Ishikawa (cell line): Measurements from ENCODE around the gene LONRF2.

Source experiments
- CEBPB ChIP-seq: IDR thresholded peaks from 2 replicates; pipeline ENCODE4 v1.6.1; 2012
- CREB1 ChIP-seq: IDR thresholded peaks from 2 replicates; pipeline ENCODE4 v1.6.1; 2012; ENCODE audit warnings: low read depth
- EGR1 ChIP-seq: IDR thresholded peaks from 2 replicates; pipeline ENCODE4 v1.6.1; 2012
- EP300 ChIP-seq: IDR thresholded peaks from 2 replicates; pipeline ENCODE4 v1.6.1; 2012; ENCODE audit warnings: borderline replicate concordance
- FOXM1 ChIP-seq: IDR thresholded peaks from 2 replicates; pipeline ENCODE4 v1.6.1; 2012; ENCODE audit warnings: low read depth, borderline replicate concordance
- NFIC ChIP-seq: IDR thresholded peaks from 2 replicates; pipeline ENCODE4 v1.6.1; 2012
- RAD21 ChIP-seq: IDR thresholded peaks from 2 replicates; pipeline ENCODE4 v1.6.1; 2012; ENCODE audit warnings: low read depth
- REST ChIP-seq: IDR thresholded peaks from 2 replicates; pipeline ENCODE4 v1.6.1; 2012; ENCODE audit warnings: low read depth, mild to moderate bottlenecking
- TAF1 ChIP-seq: IDR thresholded peaks from 2 replicates; pipeline ENCODE4 v1.6.1; 2012; ENCODE audit warnings: low read depth, mild to moderate bottlenecking
- TCF12 ChIP-seq: IDR thresholded peaks from 2 replicates; pipeline ENCODE4 v1.6.1; 2012; ENCODE audit warnings: low read depth
- TEAD4 ChIP-seq: IDR thresholded peaks from 2 replicates; pipeline ENCODE4 v1.6.1; 2012
- YY1 ChIP-seq: IDR thresholded peaks from 2 replicates; pipeline ENCODE4 v1.6.1; 2012; ENCODE audit warnings: low read depth
- ZBTB7A ChIP-seq: IDR thresholded peaks from 2 replicates; pipeline ENCODE4 v1.6.1; 2012; ENCODE audit warnings: low read depth
- TF ChIP-seq, protein P1 (sequence below): IDR thresholded peaks from 2 replicates; pipeline ENCODE4 v1.6.1; 2012
- TF ChIP-seq, protein P2 (sequence below): IDR thresholded peaks from 2 replicates; pipeline ENCODE4 v1.6.1; 2012

The LONRF2 gene

GRCh38 chr2:100352521-100352920, 30.2 kb upstream of the LONRF2 start:
- no peak for TF ChIP-seq ZBTB7A

DNA sequence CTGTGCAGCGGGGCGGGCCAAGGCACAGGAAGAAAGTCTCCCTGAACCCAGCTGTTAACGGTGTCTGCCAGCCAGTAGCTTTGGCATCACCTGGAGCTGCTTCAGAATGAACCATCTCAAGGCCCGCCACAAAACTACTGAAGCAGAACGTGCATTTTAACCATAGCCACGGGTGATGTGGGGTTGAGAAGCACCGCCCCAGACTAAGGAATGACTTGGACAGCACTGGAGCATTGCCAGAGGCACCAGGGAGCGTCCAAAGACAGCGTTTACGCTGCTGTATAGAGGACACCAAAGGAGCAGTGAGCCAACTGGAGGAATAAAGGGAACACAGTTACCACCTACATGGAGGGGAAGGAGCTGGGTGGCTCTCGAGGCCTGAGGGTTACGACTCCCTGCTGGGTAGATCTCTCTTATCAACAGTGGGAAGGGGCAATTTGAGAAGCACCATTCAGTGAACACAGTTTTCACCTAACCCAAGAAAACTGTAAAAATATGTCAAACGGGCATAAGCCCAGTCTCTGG, 28.4 kb upstream of the LONRF2 start:
- TF ChIP-seq ZBTB7A, result no peak
- TF ChIP-seq, protein P1, sequence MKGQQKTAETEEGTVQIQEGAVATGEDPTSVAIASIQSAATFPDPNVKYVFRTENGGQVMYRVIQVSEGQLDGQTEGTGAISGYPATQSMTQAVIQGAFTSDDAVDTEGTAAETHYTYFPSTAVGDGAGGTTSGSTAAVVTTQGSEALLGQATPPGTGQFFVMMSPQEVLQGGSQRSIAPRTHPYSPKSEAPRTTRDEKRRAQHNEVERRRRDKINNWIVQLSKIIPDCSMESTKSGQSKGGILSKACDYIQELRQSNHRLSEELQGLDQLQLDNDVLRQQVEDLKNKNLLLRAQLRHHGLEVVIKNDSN, result no peak
- no peak for TF ChIP-seq REST
- no peak for TF ChIP-seq CREB1
- TF ChIP-seq EGR1, result no peak

DNA sequence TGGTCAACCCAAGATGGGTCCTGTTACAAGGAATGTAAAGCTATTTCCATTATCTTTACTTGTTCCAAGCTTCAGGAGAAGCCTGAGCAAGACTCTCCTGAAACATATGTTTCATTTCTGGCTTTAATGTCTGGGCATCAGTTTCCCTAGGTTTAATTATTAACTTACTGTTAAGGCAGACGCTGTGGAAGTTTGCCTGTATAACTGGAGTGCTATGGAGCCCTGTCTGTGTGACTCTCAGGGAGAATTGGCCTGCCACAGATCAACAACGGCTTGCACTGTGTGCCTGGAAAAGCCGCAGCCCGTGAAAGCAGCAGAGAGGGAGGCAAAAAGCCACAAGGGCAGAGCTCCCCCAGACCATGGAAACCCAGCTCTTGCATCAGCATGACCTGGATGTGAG, 22.1 kb upstream of the LONRF2 start:
- TF ChIP-seq TAF1, result no peak
- TF ChIP-seq YY1, result no peak
- no peak for TF ChIP-seq CEBPB
- TF ChIP-seq FOXM1, result no peak
- no peak for TF ChIP-seq NFIC
- TF ChIP-seq RAD21, result no peak
- TF ChIP-seq TEAD4, result no peak
- TF ChIP-seq, protein P1, result no peak
- no peak for TF ChIP-seq REST
- TF ChIP-seq ZBTB7A, result no peak
- TF ChIP-seq TCF12, result no peak
- TF ChIP-seq, protein P2, sequence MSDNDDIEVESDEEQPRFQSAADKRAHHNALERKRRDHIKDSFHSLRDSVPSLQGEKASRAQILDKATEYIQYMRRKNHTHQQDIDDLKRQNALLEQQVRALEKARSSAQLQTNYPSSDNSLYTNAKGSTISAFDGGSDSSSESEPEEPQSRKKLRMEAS, result no peak
- no peak for TF ChIP-seq EP300

GRCh38 chr2:100339823-100340222, 17.5 kb upstream of the LONRF2 start:
- TF ChIP-seq RAD21 (no peak), FOXM1 (no peak), TAF1 (no peak), TCF12 (no peak), CREB1 (no peak), EP300 (no peak), ZBTB7A (no peak), EGR1 (no peak), CEBPB (no peak)
- TF ChIP-seq, protein P1, result no peak
- TF ChIP-seq, protein P2, result no peak

GRCh38 chr2:100334929-100335328, 12.6 kb upstream of the LONRF2 start:
- TF ChIP-seq ZBTB7A (no peak), CREB1 (no peak), NFIC (no peak), YY1 (no peak), RAD21 (no peak), TAF1 (no peak), CEBPB (no peak), REST (no peak), EP300 (no peak), TEAD4 (no peak), FOXM1 (no peak)
- TF ChIP-seq, protein P1, result no peak
- TF ChIP-seq, protein P2, result no peak
